Endothelial cell of umbilical vein (primary cell): ENCODE results near the gene KLHL26.

Source experiments
- CTCF ChIP-seq, 2 donors: IDR thresholded peaks; 1 replicate in 1 of 2; 2 replicates in 1 of 2; pipeline ENCODE4 v1.5.1; 2011; ENCODE audit warnings: low read length in 2 of 2, mild to moderate bottlenecking in 2 of 2, moderate library complexity in 2 of 2, control low read depth in 1 of 2, inconsistent platforms in 1 of 2, low read depth in 1 of 2; ENCODE audit not compliant: insufficient read depth in 1 of 2; ENCODE audit errors: extremely low read depth in 1 of 2
- POLR2AphosphoS5 ChIP-seq: IDR thresholded peaks from 2 replicates; pipeline ENCODE4 v1.6.1; 2012; ENCODE audit warnings: low read depth, mild to moderate bottlenecking, control low read depth, low read length, moderate library complexity; ENCODE audit not compliant: insufficient read depth

- TF ChIP-seq CTCF (IDR thresholded peaks at IDR 0.05; ENCODE audit: extremely low read depth in 1 of 2, insufficient read depth in 1 of 2, low read depth in 1 of 2, low read length in 2 of 2) (no peak), POLR2AphosphoS5 (no peak)
Measured at GRCh38 chr19:18605546-18606280, 31.1 kb upstream of the KLHL26 start.
